ENCODE data around the gene C1orf115. TPM values are rescaled to one million over a fixed set of nuclear protein-coding genes. Genes with fewer than 3 reads are reported as not detected.
A peak's percentile ranks its signal among the peaks of the same experiment; 100 is the strongest.

The C1orf115 gene
- total RNA-seq, 4 donors from 2014 or later: 10.0 to 24.5 (median 14.8) TPM

DNA sequence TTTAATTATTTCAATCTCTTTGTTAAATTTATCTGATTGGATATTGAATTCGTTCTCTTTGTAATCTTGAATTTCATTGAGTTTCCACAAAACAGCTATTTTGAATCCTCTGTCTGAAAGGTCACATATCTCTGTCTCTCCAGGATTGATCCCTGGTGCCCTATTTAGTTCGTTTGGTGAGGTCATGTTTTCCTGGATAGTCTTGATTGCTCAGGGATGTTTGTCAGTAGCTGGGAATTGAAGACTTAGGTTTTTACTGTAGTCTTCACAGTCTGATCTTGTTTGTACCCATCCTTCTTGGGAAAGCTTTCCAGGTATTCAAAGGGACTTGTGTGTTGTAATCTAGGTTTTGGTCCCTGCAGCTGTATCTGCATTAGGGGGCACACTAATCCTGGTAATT is 51.2 kb downstream of the C1orf115 start:
- whole genome bisulfite sequencing: 72% methylated on average over 2 of the region's 2 CpGs
- no peak for TF ChIP-seq POLR2A (IDR thresholded peaks at IDR 0.05)
- TF ChIP-seq, protein P1, sequence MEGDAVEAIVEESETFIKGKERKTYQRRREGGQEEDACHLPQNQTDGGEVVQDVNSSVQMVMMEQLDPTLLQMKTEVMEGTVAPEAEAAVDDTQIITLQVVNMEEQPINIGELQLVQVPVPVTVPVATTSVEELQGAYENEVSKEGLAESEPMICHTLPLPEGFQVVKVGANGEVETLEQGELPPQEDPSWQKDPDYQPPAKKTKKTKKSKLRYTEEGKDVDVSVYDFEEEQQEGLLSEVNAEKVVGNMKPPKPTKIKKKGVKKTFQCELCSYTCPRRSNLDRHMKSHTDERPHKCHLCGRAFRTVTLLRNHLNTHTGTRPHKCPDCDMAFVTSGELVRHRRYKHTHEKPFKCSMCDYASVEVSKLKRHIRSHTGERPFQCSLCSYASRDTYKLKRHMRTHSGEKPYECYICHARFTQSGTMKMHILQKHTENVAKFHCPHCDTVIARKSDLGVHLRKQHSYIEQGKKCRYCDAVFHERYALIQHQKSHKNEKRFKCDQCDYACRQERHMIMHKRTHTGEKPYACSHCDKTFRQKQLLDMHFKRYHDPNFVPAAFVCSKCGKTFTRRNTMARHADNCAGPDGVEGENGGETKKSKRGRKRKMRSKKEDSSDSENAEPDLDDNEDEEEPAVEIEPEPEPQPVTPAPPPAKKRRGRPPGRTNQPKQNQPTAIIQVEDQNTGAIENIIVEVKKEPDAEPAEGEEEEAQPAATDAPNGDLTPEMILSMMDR (IDR thresholded peaks at IDR 0.05): no peak
- no peak for TF ChIP-seq POLR2AphosphoS5 (IDR thresholded peaks at IDR 0.05)
- no peak for TF ChIP-seq EP300 (IDR thresholded peaks at IDR 0.05)
- no peaks in the 10 kb centered on the region for H3K36me3 ChIP-seq
- DNase-seq (ENCODE audit: low spot score in 2 of 2): no peak
- peaks cover 4% of the 10 kb centered on the region for H3K27me3 ChIP-seq
- H3K4me1 ChIP-seq: no peaks in the 10 kb centered on the region
- no peak overlapping the region for H3K27ac ChIP-seq
- H3K9me3 ChIP-seq: no peaks in the 10 kb centered on the region
- H3K4me3 ChIP-seq: no peak overlapping the region

DNA sequence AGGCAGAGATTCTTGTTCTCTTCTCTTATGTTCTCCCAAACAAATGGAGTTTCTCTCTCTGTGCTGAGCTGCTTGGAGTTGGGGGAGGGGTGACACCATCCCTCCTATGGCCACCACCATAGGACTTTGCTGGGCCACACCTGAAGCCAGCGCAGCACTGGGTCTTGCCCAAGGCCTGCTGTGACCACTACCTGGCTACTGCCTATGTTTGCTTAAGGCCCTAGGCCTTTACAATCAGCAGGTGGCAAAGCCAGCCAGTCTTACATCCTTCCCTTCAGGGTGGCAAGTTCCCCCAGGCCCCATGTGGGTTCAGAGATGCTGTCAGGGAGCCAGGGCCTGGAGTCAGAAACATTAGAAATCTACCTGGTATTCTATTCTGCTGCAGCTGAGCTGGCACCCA is 51.7 kb downstream of the C1orf115 start:
- peaks cover 4% of the 10 kb centered on the region for H3K27me3 ChIP-seq
- H3K36me3 ChIP-seq: no peaks in the 10 kb centered on the region
- no peaks in the 10 kb centered on the region for H3K4me1 ChIP-seq
- WGBS: 82% methylated on average over 1 of the region's 1 CpG
- TF ChIP-seq EP300 (IDR thresholded peaks at IDR 0.05): no peak
- no peak for TF ChIP-seq POLR2A (IDR thresholded peaks at IDR 0.05)
- TF ChIP-seq, protein P1 (IDR thresholded peaks at IDR 0.05): no peak
- TF ChIP-seq POLR2AphosphoS5 (IDR thresholded peaks at IDR 0.05): no peak
- no peak for DNase-seq (ENCODE audit: low spot score in 2 of 2)
- no peak overlapping the region for H3K4me3 ChIP-seq
- no peaks in the 10 kb centered on the region for H3K9me3 ChIP-seq
- H3K27ac ChIP-seq: no peak overlapping the region

DNA sequence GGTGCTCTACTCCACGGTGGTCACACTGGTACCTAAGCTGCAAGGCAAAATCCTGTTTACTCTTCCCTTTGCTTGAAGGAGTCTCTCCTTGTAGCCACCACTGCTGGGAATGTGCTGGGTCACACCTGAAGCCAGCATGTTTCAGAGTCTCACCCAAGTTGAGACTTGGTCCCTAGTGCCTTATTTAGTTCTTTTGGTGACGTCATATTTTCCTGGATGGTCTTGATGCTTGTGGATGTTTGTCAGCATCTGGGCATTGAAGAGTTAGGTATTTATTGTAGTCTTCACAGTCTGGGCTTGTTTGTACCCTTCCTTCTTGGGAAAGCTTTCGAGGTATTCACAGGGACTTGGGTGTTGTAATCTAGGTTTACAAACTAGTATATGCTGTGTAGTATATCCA is 52.4 kb downstream of the C1orf115 start:
- no peak for DNase-seq (ENCODE audit: low spot score in 2 of 2)
- H3K27me3 ChIP-seq: peaks cover 4% of the 10 kb centered on the region
- no peak overlapping the region for H3K4me3 ChIP-seq
- H3K9me3 ChIP-seq: no peaks in the 10 kb centered on the region
- peaks cover 5% of the 10 kb centered on the region for H3K4me1 ChIP-seq
- no peak overlapping the region for H3K27ac ChIP-seq
- TF ChIP-seq, protein P1 (IDR thresholded peaks at IDR 0.05): no peak
- TF ChIP-seq POLR2A (IDR thresholded peaks at IDR 0.05) (no peak), EP300 (IDR thresholded peaks at IDR 0.05) (no peak), POLR2AphosphoS5 (IDR thresholded peaks at IDR 0.05) (no peak)
- WGBS: 83% methylated on average over 3 of the region's 3 CpGs
- no peaks in the 10 kb centered on the region for H3K36me3 ChIP-seq

DNA sequence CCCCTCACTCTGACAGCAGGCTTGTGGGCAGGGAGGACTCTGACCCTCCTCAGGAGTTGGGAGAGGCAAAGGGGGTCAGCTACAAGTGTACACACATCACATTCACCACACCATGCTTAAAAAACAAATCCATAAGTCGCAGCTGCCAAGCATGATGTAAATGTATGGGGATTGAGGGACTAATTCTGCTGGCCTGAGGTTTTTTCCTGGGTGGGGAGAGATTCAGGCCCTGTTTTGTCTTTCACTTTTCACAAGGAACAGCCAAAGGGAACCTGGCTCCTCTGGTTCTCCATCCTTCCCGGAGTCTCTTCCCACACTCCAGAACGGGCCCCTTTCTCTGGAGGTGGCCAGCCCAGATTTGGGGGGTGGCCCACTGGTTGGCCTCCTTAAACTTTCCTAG is 56.7 kb downstream of the C1orf115 start:
- 84% methylated on average over 3 of the region's 3 CpGs for WGBS
- Histone ChIP-seq H3K27ac (no peak overlapping the region), H3K4me3 (no peak overlapping the region), H3K27me3 (peaks cover 4% of the 10 kb centered on the region), H3K36me3 (no peaks in the 10 kb centered on the region), H3K4me1 (peaks cover 16% of the 10 kb centered on the region), H3K9me3 (no peaks in the 10 kb centered on the region)
- TF ChIP-seq POLR2A (IDR thresholded peaks at IDR 0.05): no peak
- TF ChIP-seq POLR2AphosphoS5 (IDR thresholded peaks at IDR 0.05): no peak
- TF ChIP-seq EP300 (IDR thresholded peaks at IDR 0.05): no peak
- TF ChIP-seq, protein P1 (IDR thresholded peaks at IDR 0.05): no peak
- no peak for DNase-seq (ENCODE audit: low spot score in 2 of 2)

DNA sequence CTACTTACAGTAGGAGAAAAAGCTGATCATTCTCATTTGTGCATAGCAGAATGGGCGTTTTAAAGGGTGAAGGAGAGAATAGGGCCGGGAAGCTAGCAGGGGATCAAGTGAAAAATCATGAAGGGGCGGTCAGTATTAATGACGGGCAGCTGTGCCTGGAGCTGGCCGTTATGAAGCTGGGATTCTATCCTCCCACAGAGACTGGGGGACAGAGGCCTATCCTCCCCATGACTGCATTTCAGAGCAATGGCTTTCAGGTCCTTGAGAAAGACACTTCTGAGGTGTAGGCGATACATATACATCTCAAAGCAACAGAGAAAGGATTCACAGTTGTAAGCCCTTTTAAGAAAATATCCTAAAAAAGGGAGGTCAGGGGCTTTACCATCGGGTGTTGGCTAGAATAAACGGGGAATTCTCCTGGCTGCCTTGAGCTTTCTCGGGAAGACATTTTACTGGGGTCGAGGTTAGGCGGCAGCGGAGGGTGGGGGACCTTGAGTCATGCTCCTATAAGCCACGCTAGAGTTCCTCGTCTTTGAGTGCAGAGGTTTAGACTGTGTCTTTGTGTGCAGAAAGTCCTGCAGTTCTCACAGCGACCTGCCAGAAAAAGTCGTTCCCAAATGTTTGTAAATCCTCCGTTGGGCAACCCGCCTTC is 57.4 kb downstream of the C1orf115 start:
- H3K9me3 ChIP-seq: no peaks in the 10 kb centered on the region
- H3K4me1 ChIP-seq: peaks cover 16% of the 10 kb centered on the region
- H3K27me3 ChIP-seq: no peaks in the 10 kb centered on the region
- 27% methylated on average over 18 of the region's 18 CpGs for WGBS
- peak overlapping the region; percentile 82 for H3K4me3 ChIP-seq
- DNase-seq (ENCODE audit: low spot score in 2 of 2): no peak
- H3K36me3 ChIP-seq: no peaks in the 10 kb centered on the region
- TF ChIP-seq POLR2AphosphoS5 (IDR thresholded peaks at IDR 0.05) (no peak), POLR2A (IDR thresholded peaks at IDR 0.05) (no peak), EP300 (IDR thresholded peaks at IDR 0.05) (no peak)
- TF ChIP-seq, protein P1 (IDR thresholded peaks at IDR 0.05): no peak
- peak overlapping the region; percentile 84 for H3K27ac ChIP-seq
